Caco-2 (cell line): ENCODE results near the gene FNDC3A. TPM values are rescaled to one million over a fixed set of nuclear protein-coding genes. Genes with fewer than 3 reads are reported as not detected.

Experiments used
- BruUV-seq: library from RNA; stranded (reverse); fragments of 400-500 nt; replicated peaks from 2 replicates; lab custom pipeline; 2021; lab: Mats Ljungman, UMichigan
- CTCF ChIA-PET: fragments of 300-600 bp; sonication (Branson Sonifier 250); formaldehyde crosslinking; loops from one replicate; lab custom pipeline; 2022; ENCODE audit warnings: antibody characterized with exemption; lab: Charles Lee
- POLR2A ChIA-PET: fragments of 300-600 bp; sonication (Branson Sonifier 250); formaldehyde crosslinking; loops from one replicate; lab custom pipeline; 2022; ENCODE audit warnings: antibody characterized with exemption; lab: Charles Lee
- DNase-seq, 2 experiments: peaks; one replicate each; pipeline versions ENCODE4 v3.0.0 to v3.0.0-alpha.2; 2020 to 2022
- H3K27me3 ChIP-seq: replicated peaks from 2 replicates; pipeline ENCODE4 v1.6.0; 2011; ENCODE audit warnings: low read length; ENCODE audit not compliant: control insufficient read depth, insufficient read depth
- H3K36me3 ChIP-seq: 2 replicates; pipeline ENCODE4 v1.5.1; 2011; ENCODE audit warnings: low read length; ENCODE audit not compliant: control insufficient read depth, insufficient read depth
- H3K4me1 ChIP-seq: fragments of 250-450 bp; sonication (Bioruptor Pico); 2 replicates; pipeline ENCODE4 v1.5.1; 2020; ENCODE audit warnings: mild to moderate bottlenecking
- H3K4me3 ChIP-seq: 2 replicates; pipeline ENCODE4 v1.5.1; 2011; ENCODE audit warnings: low read depth, mild to moderate bottlenecking, control low read depth, low read length
- H3K9me3 ChIP-seq: fragments of 250-450 bp; sonication (Bioruptor Pico); 2 replicates; pipeline ENCODE4 v1.5.1; 2020; ENCODE audit warnings: mild to moderate bottlenecking, moderate library complexity
- H3K27ac Mint-ChIP-seq: one replicate; pipeline ENCODE4 v1.8.0; 2022; ENCODE audit warnings: mixed read lengths; ENCODE audit not compliant: unreplicated experiment
- H3K27me3 Mint-ChIP-seq: one replicate; pipeline ENCODE4 v1.8.0; 2022; ENCODE audit warnings: mixed read lengths; ENCODE audit not compliant: insufficient read depth, unreplicated experiment
- H3K36me3 Mint-ChIP-seq: one replicate; pipeline ENCODE4 v1.8.0; 2022; ENCODE audit warnings: mild to moderate bottlenecking, mixed read lengths; ENCODE audit not compliant: insufficient read depth, unreplicated experiment
- H3K4me1 Mint-ChIP-seq: one replicate; pipeline ENCODE4 v1.8.0; 2022; ENCODE audit warnings: low read depth, mixed read lengths; ENCODE audit not compliant: unreplicated experiment
- H3K4me3 Mint-ChIP-seq: one replicate; pipeline ENCODE4 v1.8.0; 2022; ENCODE audit warnings: mild to moderate bottlenecking, moderate library complexity, mixed read lengths; ENCODE audit not compliant: unreplicated experiment
- H3K9me3 Mint-ChIP-seq: one replicate; pipeline ENCODE4 v1.8.0; 2022; ENCODE audit warnings: mixed read lengths; ENCODE audit not compliant: unreplicated experiment
- CTCF ChIP-seq, 2 experiments: fragments of 200-600 bp in 1 of 2; IDR thresholded peaks; 1 replicate in 1 of 2; 2 replicates in 1 of 2; pipeline versions ENCODE4 v1.5.1 to v1.8.0; 2011 to 2022; ENCODE audit warnings: antibody characterized with exemption in 1 of 2, control low read depth in 1 of 2, inconsistent platforms in 1 of 2, low read depth in 1 of 2, low read length in 1 of 2, mild to moderate bottlenecking in 1 of 2, moderate library complexity in 1 of 2; ENCODE audit not compliant: insufficient read depth in 1 of 2, severe bottlenecking in 1 of 2, unreplicated experiment in 1 of 2
- intact Hi-C: fragments of 100-400 bp; cut with micrococcal nuclease; formaldehyde crosslinking; loops from one replicate; pipeline ENCODE4 v1.10.0; 2022; ENCODE audit not compliant: unreplicated experiment
- total RNA-seq: library from RNA; stranded (reverse); gene quantifications from 2 replicates; pipeline ENCODE4 v1.2.3, GENCODE V29; 2022

The FNDC3A gene
- total RNA-seq, 1 experiment from 2014 or later: 32.5 TPM

DNA sequence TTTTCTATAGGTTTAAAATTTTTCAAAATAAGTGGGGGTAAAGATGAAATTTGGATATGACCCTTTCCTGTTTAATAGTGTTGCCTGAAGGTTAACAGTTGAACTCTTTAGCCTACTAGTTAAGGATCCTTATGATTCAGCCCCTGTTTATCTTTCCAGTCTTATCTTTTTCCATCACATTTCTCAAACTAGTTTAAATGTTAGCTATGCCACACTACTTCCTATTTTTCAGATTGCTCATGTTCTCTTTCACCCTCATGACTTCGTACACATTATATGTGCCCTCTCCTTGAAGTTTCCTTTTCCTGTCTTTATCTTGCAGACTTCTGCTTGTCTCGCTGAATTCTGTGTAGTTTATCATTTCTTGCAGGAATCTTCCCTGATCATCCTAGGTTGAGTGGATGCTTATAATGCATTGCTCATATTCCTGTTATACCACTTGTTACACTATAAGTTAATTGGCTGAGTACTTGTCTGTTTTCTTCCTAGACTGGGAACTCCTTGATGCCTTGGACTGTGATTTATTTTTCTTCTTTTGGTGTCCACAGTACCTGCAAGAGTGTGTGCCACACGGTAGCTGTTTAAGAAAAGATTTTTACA, 86.7 kb downstream of the FNDC3A start:
- Mint-ChIP-seq H3K27me3 (no peaks in the 10 kb centered on the region), H3K36me3 (no peaks in the 10 kb centered on the region), H3K4me3 (no peak overlapping the region), H3K9me3 (no peaks in the 10 kb centered on the region), H3K27ac (no peak overlapping the region), H3K4me1 (peaks cover 7% of the 10 kb centered on the region)
- peaks cover 16% of the 10 kb centered on the region for H3K4me1 ChIP-seq
- no peaks in the 10 kb centered on the region for H3K9me3 ChIP-seq
- no peak overlapping the region for H3K4me3 ChIP-seq
- H3K36me3 ChIP-seq: no peaks in the 10 kb centered on the region
- ChIA-PET POLR2A (no interaction called here), CTCF (no interaction called here)
- DNase-seq: no peak
- BruUV-seq: no TSS peak
- TF ChIP-seq CTCF (IDR thresholded peaks at IDR 0.05; ENCODE audit: insufficient read depth in 1 of 2, low read depth in 1 of 2, low read length in 1 of 2, severe bottlenecking in 1 of 2, unreplicated experiment in 1 of 2): no peak
- intact Hi-C loops: no loop called here
- no peaks in the 10 kb centered on the region for H3K27me3 ChIP-seq

- Mint-ChIP-seq H3K4me3 (no peak overlapping the region), H3K9me3 (peaks cover under 1% of the 10 kb centered on the region), H3K27me3 (no peaks in the 10 kb centered on the region), H3K4me1 (peaks cover 7% of the 10 kb centered on the region), H3K36me3 (no peaks in the 10 kb centered on the region), H3K27ac (no peak overlapping the region)
- POLR2A ChIA-PET: no interaction called here
- Histone ChIP-seq H3K36me3 (no peaks in the 10 kb centered on the region), H3K27me3 (no peaks in the 10 kb centered on the region), H3K4me3 (no peak overlapping the region), H3K9me3 (no peaks in the 10 kb centered on the region), H3K4me1 (peaks cover 16% of the 10 kb centered on the region)
- intact Hi-C loops: no loop called here
- no peak for TF ChIP-seq CTCF (IDR thresholded peaks at IDR 0.05; ENCODE audit: insufficient read depth in 1 of 2, low read depth in 1 of 2, low read length in 1 of 2, severe bottlenecking in 1 of 2, unreplicated experiment in 1 of 2)
- DNase-seq: no peak
- CTCF ChIA-PET: no interaction called here
- no TSS peak for BruUV-seq
Observed at GRCh38 chr13:49063011-49063410, 87.3 kb downstream of the FNDC3A start.

- Histone ChIP-seq H3K9me3 (no peaks in the 10 kb centered on the region), H3K4me3 (no peak overlapping the region), H3K27me3 (no peaks in the 10 kb centered on the region), H3K4me1 (peaks cover 16% of the 10 kb centered on the region), H3K36me3 (no peaks in the 10 kb centered on the region)
- H3K9me3 Mint-ChIP-seq: peaks cover 5% of the 10 kb centered on the region
- H3K4me1 Mint-ChIP-seq: peaks cover 7% of the 10 kb centered on the region
- intact Hi-C loops: no loop called here
- H3K36me3 Mint-ChIP-seq: no peaks in the 10 kb centered on the region
- no peaks in the 10 kb centered on the region for H3K27me3 Mint-ChIP-seq
- H3K27ac Mint-ChIP-seq: no peak overlapping the region
- BruUV-seq: no TSS peak
- no peak for DNase-seq
- CTCF ChIA-PET: no interaction called here
- POLR2A ChIA-PET: interaction anchor here (0.7 kb wide), 1 partner anchor 635 kb away, joined by 6 read pairs; no protein-coding TSS in a partner anchor
- TF ChIP-seq CTCF (IDR thresholded peaks at IDR 0.05; ENCODE audit: insufficient read depth in 1 of 2, low read depth in 1 of 2, low read length in 1 of 2, severe bottlenecking in 1 of 2, unreplicated experiment in 1 of 2): no peak
- H3K4me3 Mint-ChIP-seq: no peak overlapping the region
Observed at GRCh38 chr13:49063497-49063896, 87.8 kb downstream of the FNDC3A start.
